NT2/D1 (cell line): Measurements from ENCODE around the gene GALC.
"Not testable (repeated sequence)": the region's sequence is repeated elsewhere in the genome, so short reads cannot be mapped to it uniquely, and the experiment has no call there.

ENCODE experiments used
- DNase-seq: peaks from one replicate; pipeline ENCODE4 v3.0.0-alpha.2; 2011; ENCODE audit warnings: low read depth, low spot score
- H3K27me3 ChIP-seq: 2 replicates; pipeline ENCODE4 v1.6.0; 2011; ENCODE audit warnings: mild to moderate bottlenecking; ENCODE audit not compliant: insufficient read length, insufficient read depth
- H3K36me3 ChIP-seq: 2 replicates; pipeline ENCODE4 v1.6.1; 2011; ENCODE audit warnings: mild to moderate bottlenecking, low read length, mixed read lengths; ENCODE audit not compliant: insufficient read depth, insufficient read length
- H3K4me1 ChIP-seq: 2 replicates; pipeline ENCODE4 v1.5.1; 2011; ENCODE audit not compliant: insufficient read depth, insufficient read length
- H3K4me3 ChIP-seq: 2 replicates; pipeline ENCODE4 v1.5.1; 2011; ENCODE audit warnings: low read depth; ENCODE audit not compliant: insufficient read length
- H3K9ac ChIP-seq: 2 replicates; pipeline ENCODE4 v1.6.0; 2011; ENCODE audit warnings: low read depth; ENCODE audit not compliant: insufficient read length
- H3K9me3 ChIP-seq: 2 replicates; pipeline ENCODE4 v1.5.1; 2011; ENCODE audit warnings: mild to moderate bottlenecking, low read length; ENCODE audit not compliant: insufficient read depth
- SUZ12 ChIP-seq: IDR thresholded peaks from 2 replicates; pipeline ENCODE4 v1.6.1; 2011; ENCODE audit not compliant: insufficient read length, insufficient read depth; ENCODE audit errors: extremely low read depth
- YY1 ChIP-seq: IDR thresholded peaks from 2 replicates; pipeline ENCODE4 v1.6.1; 2011; ENCODE audit not compliant: insufficient read length, insufficient read depth
- ZNF274 ChIP-seq: IDR thresholded peaks from 2 replicates; pipeline ENCODE4 v1.6.1; 2011; ENCODE audit warnings: mild to moderate bottlenecking, low read depth, low read length

Gene GALC

DNA sequence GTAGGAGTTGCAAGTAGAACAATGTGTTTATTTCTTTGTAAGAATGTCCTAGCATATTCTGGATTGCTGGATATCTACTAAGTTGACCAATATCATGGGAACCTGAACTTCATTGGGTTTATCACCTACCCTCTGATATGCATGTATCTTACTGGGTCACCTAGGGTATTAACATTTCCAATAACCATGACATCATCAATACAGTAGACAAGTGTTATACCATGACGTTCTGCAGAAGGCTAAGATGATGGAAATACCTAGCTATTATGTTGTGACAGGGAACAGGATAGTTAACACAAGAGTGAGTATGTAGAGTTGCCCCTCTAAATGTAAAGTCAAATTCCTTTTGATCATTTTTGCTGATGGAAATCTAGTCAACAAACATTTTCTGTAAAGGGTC, 37.9 kb upstream of the GALC start:
- H3K9me3 ChIP-seq = no peaks in the 10 kb centered on the region
- DNase-seq = no peak
- TF ChIP-seq SUZ12 (no peak), YY1 (no peak), ZNF274 (no peak)
- no peak overlapping the region for H3K4me3 ChIP-seq
- no peaks in the 10 kb centered on the region for H3K36me3 ChIP-seq
- H3K27me3 ChIP-seq = no peaks in the 10 kb centered on the region
- H3K9ac ChIP-seq = no peak overlapping the region
- no peaks in the 10 kb centered on the region for H3K4me1 ChIP-seq

DNA sequence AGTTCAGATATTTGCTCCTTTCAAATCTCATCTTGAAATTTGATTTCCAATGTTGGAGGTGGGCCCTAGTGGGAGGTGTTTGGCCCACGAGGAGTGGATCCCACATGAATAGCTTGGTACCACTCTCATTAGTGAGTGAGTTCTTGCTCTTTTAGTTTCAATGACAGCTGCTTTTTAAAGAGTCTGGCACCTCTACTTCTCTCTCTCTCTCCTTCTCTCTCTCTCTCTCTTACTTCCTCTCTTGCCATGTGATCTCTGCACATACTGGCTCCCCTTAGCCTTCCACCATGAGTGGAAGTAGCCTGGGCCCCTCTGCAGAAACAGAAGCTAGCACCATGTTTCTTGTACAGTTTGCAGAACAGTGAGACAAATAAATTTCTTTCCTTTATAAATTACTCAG, 37.1 kb upstream of the GALC start:
- TF ChIP-seq SUZ12 (no peak), ZNF274 (no peak), YY1 (no peak)
- no peak for DNase-seq
- Histone ChIP-seq H3K9ac (no peak overlapping the region), H3K36me3 (no peaks in the 10 kb centered on the region), H3K27me3 (no peaks in the 10 kb centered on the region), H3K4me1 (no peaks in the 10 kb centered on the region), H3K9me3 (no peaks in the 10 kb centered on the region), H3K4me3 (no peak overlapping the region)

DNA sequence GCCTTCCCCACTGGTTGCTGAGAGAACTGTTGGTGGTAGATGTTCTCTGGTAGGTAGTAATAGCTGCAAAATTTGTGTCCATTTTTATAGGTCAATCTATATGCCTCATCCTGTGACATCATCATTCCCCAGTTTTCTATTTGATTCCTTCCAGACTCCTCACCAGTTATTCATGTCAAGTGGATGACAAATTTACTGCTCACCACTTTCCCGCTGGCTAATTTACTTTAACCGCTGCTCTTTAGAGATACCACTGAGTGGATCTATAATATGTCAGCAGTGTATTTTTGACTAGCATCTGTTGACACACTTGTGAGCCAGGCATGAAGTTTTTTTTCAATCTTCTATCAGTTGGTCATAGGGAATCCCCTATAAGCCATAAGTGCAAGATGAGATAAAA, 36.5 kb upstream of the GALC start:
- TF ChIP-seq YY1 (no peak), SUZ12 (no peak), ZNF274 (no peak)
- Histone ChIP-seq H3K4me1 (no peaks in the 10 kb centered on the region), H3K4me3 (no peak overlapping the region), H3K27me3 (no peaks in the 10 kb centered on the region), H3K9ac (no peak overlapping the region), H3K36me3 (no peaks in the 10 kb centered on the region), H3K9me3 (no peaks in the 10 kb centered on the region)
- no peak for DNase-seq

- Histone ChIP-seq H3K36me3 (no peaks in the 10 kb centered on the region), H3K27me3 (no peaks in the 10 kb centered on the region), H3K9ac (no peak overlapping the region), H3K9me3 (no peaks in the 10 kb centered on the region), H3K4me1 (no peaks in the 10 kb centered on the region), H3K4me3 (no peak overlapping the region)
- no peak for TF ChIP-seq YY1
- no peak for TF ChIP-seq ZNF274
- TF ChIP-seq SUZ12 = no peak
- DNase-seq = no peak
These were observed 33.9 kb upstream of the GALC start for GRCh38 chr14:88026890-88027289.

GRCh38 chr14:88025313-88025712, 32.3 kb upstream of the GALC start:
- H3K9me3 ChIP-seq = no peaks in the 10 kb centered on the region
- DNase-seq = no peak
- no peak overlapping the region for H3K4me3 ChIP-seq
- no peak overlapping the region for H3K9ac ChIP-seq
- no peak for TF ChIP-seq ZNF274
- no peak for TF ChIP-seq YY1
- no peak for TF ChIP-seq SUZ12
- H3K36me3 ChIP-seq = no peaks in the 10 kb centered on the region
- H3K4me1 ChIP-seq = no peaks in the 10 kb centered on the region
- no peaks in the 10 kb centered on the region for H3K27me3 ChIP-seq

- not testable (repeated sequence) for DNase-seq, H3K4me3 ChIP-seq, H3K9me3 ChIP-seq, H3K36me3 ChIP-seq, H3K9ac ChIP-seq, H3K4me1 ChIP-seq, H3K27me3 ChIP-seq
These were observed 31.5 kb upstream of the GALC start for GRCh38 chr14:88024252-88025086.

DNA sequence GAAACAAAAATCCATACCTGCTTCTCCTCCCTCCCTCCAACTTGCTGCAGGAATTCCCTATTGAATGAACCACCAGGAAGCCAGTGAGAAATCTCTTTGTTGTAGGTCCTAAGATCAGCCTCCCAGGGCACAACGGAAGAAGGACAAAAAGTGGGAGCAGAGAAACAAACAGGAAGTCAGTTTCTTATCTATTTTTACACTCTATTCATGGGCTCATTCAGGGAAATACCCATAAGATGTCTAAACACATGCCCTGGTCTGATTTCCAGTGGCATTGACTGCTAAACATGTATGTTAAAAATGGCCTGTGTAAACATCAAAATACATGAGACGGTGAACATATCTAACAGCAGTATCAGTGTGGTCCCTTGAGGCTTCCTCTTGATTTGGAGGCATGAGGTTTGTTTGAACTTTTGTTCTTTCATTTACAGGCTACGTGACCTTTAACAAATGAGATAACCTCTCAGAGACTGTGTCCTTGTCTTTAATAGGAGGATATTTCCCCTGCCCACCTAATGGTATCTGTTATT, 30.7 kb upstream of the GALC start:
- no peaks in the 10 kb centered on the region for H3K36me3 ChIP-seq
- no peak for DNase-seq
- no peaks in the 10 kb centered on the region for H3K4me1 ChIP-seq
- H3K9me3 ChIP-seq = no peaks in the 10 kb centered on the region
- no peaks in the 10 kb centered on the region for H3K27me3 ChIP-seq
- TF ChIP-seq ZNF274 = no peak
- no peak for TF ChIP-seq SUZ12
- no peak for TF ChIP-seq YY1
- no peak overlapping the region for H3K4me3 ChIP-seq
- H3K9ac ChIP-seq = no peak overlapping the region
